OCI-LY7 (cell line): ENCODE measurements around the gene ZNF586. TPM values are rescaled to one million over a fixed set of nuclear protein-coding genes. Genes with fewer than 3 reads are reported as not detected.

Experiments
- Bru-seq: library from RNA; stranded (reverse); fragments of 400-500 nt; gene quantifications from one replicate; lab custom pipeline; 2021; lab: Mats Ljungman, UMichigan
- BruChase-seq, 2 experiments: library from RNA; stranded (reverse); fragments of 400-500 nt; gene quantifications; one replicate each; lab custom pipeline; 2021; lab: Mats Ljungman, UMichigan
- BruUV-seq: library from RNA; stranded (reverse); fragments of 400-500 nt; replicated peaks from 2 replicates; lab custom pipeline; 2021; lab: Mats Ljungman, UMichigan
- CTCF ChIA-PET: fragments of 300-600 bp; sonication (Branson Sonifier 250); formaldehyde crosslinking; loops from one replicate; lab custom pipeline; 2022; ENCODE audit warnings: antibody characterized with exemption; ENCODE audit not compliant: unreplicated experiment; lab: Charles Lee
- POLR2A ChIA-PET: fragments of 300-600 bp; sonication (Branson Sonifier 250); formaldehyde crosslinking; loops from one replicate; lab custom pipeline; 2022; ENCODE audit warnings: antibody characterized with exemption; lab: Charles Lee
- DNase-seq: peaks from one replicate; pipeline ENCODE4 v3.0.0-alpha.2; 2015; ENCODE audit warnings: low spot score
- H2AFZ ChIP-seq: fragments of 200-600 bp; sonication (generic), shearing (Covaris generic); 2 replicates; pipeline ENCODE4 v1.6.1; 2014; ENCODE audit warnings: mild to moderate bottlenecking, antibody characterized with exemption, low read length, moderate library complexity
- H3K27ac ChIP-seq: fragments of 200-600 bp; sonication (generic); 2 replicates; pipeline ENCODE4 v1.5.1; 2014; ENCODE audit warnings: mixed run types, low read depth, mild to moderate bottlenecking, moderate library complexity, low read length, inconsistent platforms; ENCODE audit not compliant: poor library complexity, severe bottlenecking
- H3K36me3 ChIP-seq: fragments of 200-600 bp; sonication (generic); 2 replicates; pipeline ENCODE4 v1.6.1; 2014; ENCODE audit warnings: mild to moderate bottlenecking, antibody characterized with exemption, low read length, moderate library complexity, mixed read lengths; ENCODE audit not compliant: insufficient read depth
- H3K4me1 ChIP-seq: fragments of 200-600 bp; sonication (generic); 2 replicates; pipeline ENCODE4 v1.5.1; 2014; ENCODE audit warnings: mild to moderate bottlenecking, low read length; ENCODE audit not compliant: insufficient read depth, poor library complexity, severe bottlenecking
- H3K4me2 ChIP-seq: fragments of 200-600 bp; sonication (generic); 2 replicates; pipeline ENCODE4 v1.6.1; 2014; ENCODE audit warnings: mild to moderate bottlenecking, low read length
- H3K4me3 ChIP-seq: fragments of 200-600 bp; sonication (generic); 2 replicates; pipeline ENCODE4 v1.5.1; 2014; ENCODE audit warnings: mild to moderate bottlenecking, low read depth, low read length; ENCODE audit not compliant: poor library complexity, severe bottlenecking
- H3K79me2 ChIP-seq: fragments of 200-600 bp; sonication (generic); 2 replicates; pipeline ENCODE4 v1.6.1; 2016; ENCODE audit warnings: low read depth, mild to moderate bottlenecking, low read length, moderate library complexity, mixed read lengths; ENCODE audit not compliant: insufficient read depth
- H3K9me2 ChIP-seq: fragments of 200-600 bp; sonication (generic); 2 replicates; pipeline ENCODE4 v1.6.1; 2016; ENCODE audit warnings: mild to moderate bottlenecking, low read length, mixed read lengths; ENCODE audit not compliant: insufficient read depth
- H3K9me3 ChIP-seq: fragments of 200-600 bp; sonication (generic); 2 replicates; pipeline ENCODE4 v1.6.1; 2014; ENCODE audit warnings: mild to moderate bottlenecking, mixed run types, low read length, mixed read lengths
- H4K20me1 ChIP-seq: fragments of 200-600 bp; sonication (generic); 2 replicates; pipeline ENCODE4 v1.6.1; 2014; ENCODE audit warnings: mild to moderate bottlenecking, antibody characterized with exemption, low read length, moderate library complexity, mixed read lengths; ENCODE audit not compliant: insufficient read depth
- CTCF ChIP-seq: fragments of 200-600 bp; sonication (generic); conservative IDR thresholded peaks from 2 replicates; pipeline ENCODE4 v1.5.1; 2014; ENCODE audit warnings: mild to moderate bottlenecking, antibody characterized with exemption, low read length, moderate library complexity, mixed read lengths
- EZH2phosphoT487 ChIP-seq: fragments of 200-600 bp; sonication (generic); IDR thresholded peaks from 2 replicates; pipeline ENCODE4 v1.6.1; 2018; ENCODE audit warnings: low read depth, borderline replicate concordance, mild to moderate bottlenecking, mixed run types, antibody characterized with exemption, low read length, moderate library complexity, mixed read lengths
- intact Hi-C: fragments of 100-400 bp; cut with micrococcal nuclease; formaldehyde crosslinking; loops from one replicate; pipeline ENCODE4 v1.10.0; 2022; ENCODE audit not compliant: unreplicated experiment
- long read RNA-seq: library from polyadenylated mRNA; stranded (forward); transcript quantifications from one replicate; pipeline ENCODE4 v2.0.0, GENCODE V29; 2022
- total RNA-seq, 2 experiments: library from RNA; depleted of rRNA in 1 of 2; stranded (reverse); fragments of >200 nt in 1 of 2; shearing (Covaris generic) in 1 of 2; gene quantifications; 2 replicates each; pipeline ENCODE4 v1.2.3, GENCODE V29; 2014 to 2022

The ZNF586 gene
- 19.7 and 21.6 TPM in 2 replicates for total RNA-seq (2014; rRNA removed; shearing (Covaris generic))
- 23.8 and 25.2 TPM in 2 replicates for total RNA-seq (2022)
- Bru-seq, nascent RNA, result percentile 78 among the genes with signal in this experiment
- BruChase-seq, experiment 1, labeled RNA remaining after a 6-hour chase, result percentile 91 among the genes with signal in this experiment
- BruChase-seq, experiment 2, labeled RNA remaining after a 2-hour chase, result percentile 87 among the genes with signal in this experiment
- long read RNA-seq, transcript ZNF586-202 (2 exons, 1,977 nt), result minor isoform, 6 of 37 reads
- long read RNA-seq, transcript ZNF586-203 (3 exons, 2,163 nt), result major isoform, 9 of 37 reads
- long read RNA-seq, partial matches to known transcripts, result 0 of 37 reads
- long read RNA-seq, other reads (novel, unspliced or antisense), result 21 of 37 reads

DNA sequence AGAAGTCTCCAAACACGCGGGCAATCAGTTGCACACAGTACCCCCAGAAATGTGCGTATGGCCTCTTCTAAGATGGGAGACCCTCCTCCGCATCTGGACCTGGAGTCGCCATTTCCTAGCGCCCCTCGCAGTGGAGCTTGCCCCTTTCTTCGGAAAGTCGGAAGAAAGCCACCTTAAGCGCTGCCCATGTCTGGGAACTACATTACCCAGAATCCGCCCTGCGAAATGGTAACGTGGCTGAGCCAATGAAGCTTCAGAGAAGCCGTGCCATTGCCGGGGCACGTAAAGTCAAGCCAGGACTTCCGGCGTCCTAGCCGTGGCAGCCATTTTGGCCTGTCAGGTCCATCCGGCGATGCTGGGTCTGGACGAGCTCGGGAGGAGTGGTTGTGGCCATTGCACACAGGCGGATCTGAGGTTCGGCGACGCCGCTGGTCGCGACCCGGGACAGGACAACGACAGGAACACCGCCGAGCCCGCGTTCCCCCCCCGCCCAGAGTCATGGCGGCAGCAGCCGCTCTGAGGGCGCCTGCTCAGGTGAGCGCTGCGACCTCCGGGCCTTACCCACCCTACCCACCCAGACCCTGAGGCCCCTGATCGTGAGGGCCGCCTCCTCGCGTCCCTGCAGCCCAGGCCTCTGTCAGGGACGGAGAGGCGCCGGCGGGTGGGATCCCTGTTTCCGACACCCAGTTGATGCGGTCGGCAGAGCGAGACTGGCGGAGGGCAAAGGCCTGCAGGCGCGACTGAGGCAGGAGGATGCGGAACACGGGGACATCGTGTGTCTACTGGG, at the start of gene ZNF586:
TSS of gene ZNF586 (plus strand) at position 332 of the 787 bp plus-strand sequence. CDS start at position 499, 167 bp downstream.
- POLR2A ChIA-PET, result interaction anchor here (1.3 kb wide), 1 partner anchor 50 kb away, joined by 5 read pairs; no protein-coding TSS in a partner anchor
- TF ChIP-seq EZH2phosphoT487, result no peak
- no peak for TF ChIP-seq CTCF
- Histone ChIP-seq H3K79me2 (peaks cover 48% of the 10 kb centered on the region), H3K36me3 (peaks cover 29% of the 10 kb centered on the region), H3K4me3 (peak within 1 kb of the TSS; percentile 69), H2AFZ (peak within 1 kb of the TSS; percentile 93), H3K4me1 (peaks cover 26% of the 10 kb centered on the region), H3K9me2 (no peaks in the 10 kb centered on the region), H3K27ac (no peak within 1 kb of the TSS), H3K9me3 (no peaks in the 10 kb centered on the region), H3K4me2 (peak within 1 kb of the TSS; percentile 79), H4K20me1 (no peaks in the 10 kb centered on the region)
- intact Hi-C loops, result no loop called here
- CTCF ChIA-PET, result no interaction called here
- DNase-seq, result peak; percentile 94
- no TSS peak for BruUV-seq

GRCh38 chr19:57719901-57720519, 49.5 kb upstream of the ZNF586 start:
- DNase-seq, result no peak
- POLR2A ChIA-PET, result no interaction called here
- Histone ChIP-seq H2AFZ (no peak overlapping the region), H3K9me2 (no peaks in the 10 kb centered on the region), H3K36me3 (peaks cover 61% of the 10 kb centered on the region), H3K79me2 (no peaks in the 10 kb centered on the region), H3K4me1 (no peaks in the 10 kb centered on the region), H3K27ac (no peak overlapping the region), H3K9me3 (no peaks in the 10 kb centered on the region), H3K4me2 (no peak overlapping the region), H3K4me3 (no peak overlapping the region), H4K20me1 (no peaks in the 10 kb centered on the region)
- no TSS peak for BruUV-seq
- intact Hi-C loops, result no loop called here
- TF ChIP-seq EZH2phosphoT487, result no peak
- TF ChIP-seq CTCF, result no peak
- CTCF ChIA-PET, result no interaction called here
